OCI-LY3 (cell line): ENCODE results near the gene DPP10.
"Not testable (repeated sequence)": the region's sequence is repeated elsewhere in the genome, so short reads cannot be mapped to it uniquely, and the experiment has no call there.

Experiments
- H2AFZ ChIP-seq: fragments of 200-600, 300-600 bp; shearing (Covaris generic); 2 replicates; pipeline ENCODE4 v1.6.0; 2014; ENCODE audit warnings: antibody characterized with exemption, low read depth, low read length
- H3K27ac ChIP-seq: fragments of 200-600, 300-600 bp; sonication (generic); 2 replicates; pipeline ENCODE4 v1.5.1; 2014; ENCODE audit warnings: mild to moderate bottlenecking, low read length, moderate library complexity, mixed read lengths
- H3K27me3 ChIP-seq: fragments of 200-600, 300-600 bp; sonication (generic); 2 replicates; pipeline ENCODE4 v1.6.1; 2014; ENCODE audit warnings: low read depth, low read length, mixed read lengths
- H3K36me3 ChIP-seq: fragments of 200-600, 300-600 bp; sonication (generic); replicated peaks from 2 replicates; pipeline ENCODE3; 2014; ENCODE audit warnings: low read depth, low read length, mixed read lengths
- H3K4me1 ChIP-seq: fragments of 300-600, 200-600 bp; sonication (generic); 2 replicates; pipeline ENCODE4 v1.6.1; 2014; ENCODE audit warnings: low read length, mixed read lengths
- H3K4me2 ChIP-seq: fragments of 200-600, 300-600 bp; sonication (generic); 2 replicates; pipeline ENCODE4 v1.6.1; 2014; ENCODE audit warnings: low read length, mixed read lengths
- H3K4me3 ChIP-seq: fragments of 300-600, 200-600 bp; sonication (generic); 2 replicates; pipeline ENCODE4 v1.5.1; 2014; ENCODE audit warnings: antibody characterized with exemption, mild to moderate bottlenecking, low read length, moderate library complexity
- H3K79me2 ChIP-seq: fragments of 300-600, 200-600 bp; shearing (Covaris generic); 2 replicates; pipeline ENCODE4 v1.6.1; 2014; ENCODE audit warnings: mild to moderate bottlenecking, low read length, mixed read lengths
- H3K9ac ChIP-seq: fragments of 300-600, 200-600 bp; shearing (Covaris generic); 2 replicates; pipeline ENCODE4 v1.6.0; 2014; ENCODE audit warnings: mild to moderate bottlenecking, low read length, moderate library complexity
- H3K9me3 ChIP-seq: fragments of 200-600, 300-600 bp; shearing (Covaris generic); 2 replicates; pipeline ENCODE4 v1.6.1; 2014; ENCODE audit warnings: low read length, mixed read lengths; ENCODE audit not compliant: insufficient read depth
- H4K20me1 ChIP-seq: fragments of 200-600, 300-600 bp; sonication (generic); 2 replicates; pipeline ENCODE4 v1.6.1; 2016; ENCODE audit warnings: low read length, mixed read lengths; ENCODE audit not compliant: insufficient read depth
- CTCF ChIP-seq: fragments of 200-600, 300-600 bp; sonication (generic); IDR thresholded peaks from 2 replicates; pipeline ENCODE4 v1.5.1; 2014; ENCODE audit warnings: antibody characterized with exemption, low read length, low read depth
- EZH2phosphoT487 ChIP-seq: fragments of 200-600 bp; shearing (Covaris generic); IDR thresholded peaks from 2 replicates; pipeline ENCODE4 v1.6.1; 2018; ENCODE audit warnings: antibody characterized with exemption, mixed run types, low read depth

The DPP10 gene

GRCh38 chr2:114742245-114742644, 299.8 kb downstream of the DPP10 start:
- Histone ChIP-seq H3K9ac (no peak overlapping the region), H4K20me1 (no peaks in the 10 kb centered on the region), H3K9me3 (no peaks in the 10 kb centered on the region), H3K4me3 (no peak overlapping the region), H3K4me1 (no peaks in the 10 kb centered on the region), H2AFZ (no peak overlapping the region), H3K79me2 (no peaks in the 10 kb centered on the region), H3K27ac (no peak overlapping the region), H3K4me2 (no peak overlapping the region), H3K36me3 (no peaks in the 10 kb centered on the region), H3K27me3 (no peaks in the 10 kb centered on the region)
- TF ChIP-seq EZH2phosphoT487 (no peak), CTCF (no peak)

GRCh38 chr2:114745700-114746099, 303.3 kb downstream of the DPP10 start:
- Histone ChIP-seq H2AFZ (no peak overlapping the region), H3K79me2 (no peaks in the 10 kb centered on the region), H3K9me3 (no peaks in the 10 kb centered on the region), H3K4me3 (no peak overlapping the region), H4K20me1 (no peaks in the 10 kb centered on the region), H3K4me1 (no peaks in the 10 kb centered on the region), H3K36me3 (no peaks in the 10 kb centered on the region), H3K27me3 (no peaks in the 10 kb centered on the region), H3K9ac (no peak overlapping the region), H3K27ac (no peak overlapping the region), H3K4me2 (no peak overlapping the region)
- no peak for TF ChIP-seq EZH2phosphoT487
- no peak for TF ChIP-seq CTCF

GRCh38 chr2:114748175-114748574, 305.7 kb downstream of the DPP10 start:
- H3K4me3 ChIP-seq, H3K27ac ChIP-seq, H2AFZ ChIP-seq, H3K4me2 ChIP-seq, H3K4me1 ChIP-seq, H3K9me3 ChIP-seq, H3K9ac ChIP-seq, H3K79me2 ChIP-seq, H3K27me3 ChIP-seq, H4K20me1 ChIP-seq, H3K36me3 ChIP-seq: not testable (repeated sequence)

GRCh38 chr2:114752425-114752824, 310.0 kb downstream of the DPP10 start:
- Histone ChIP-seq H3K4me3 (no peak overlapping the region), H3K79me2 (no peaks in the 10 kb centered on the region), H2AFZ (no peak overlapping the region), H3K4me1 (no peaks in the 10 kb centered on the region), H3K36me3 (no peaks in the 10 kb centered on the region), H3K4me2 (no peak overlapping the region), H3K9ac (no peak overlapping the region), H4K20me1 (no peaks in the 10 kb centered on the region), H3K27me3 (no peaks in the 10 kb centered on the region), H3K27ac (no peak overlapping the region), H3K9me3 (no peaks in the 10 kb centered on the region)
- TF ChIP-seq CTCF = no peak
- no peak for TF ChIP-seq EZH2phosphoT487

- H4K20me1 ChIP-seq = no peaks in the 10 kb centered on the region
- no peak overlapping the region for H3K4me3 ChIP-seq
- TF ChIP-seq CTCF (no peak), EZH2phosphoT487 (no peak)
- H3K36me3 ChIP-seq = no peaks in the 10 kb centered on the region
- H3K79me2 ChIP-seq = no peaks in the 10 kb centered on the region
- no peaks in the 10 kb centered on the region for H3K27me3 ChIP-seq
- H3K27ac ChIP-seq = no peak overlapping the region
- no peak overlapping the region for H2AFZ ChIP-seq
- no peak overlapping the region for H3K9ac ChIP-seq
- H3K4me1 ChIP-seq = no peaks in the 10 kb centered on the region
- H3K9me3 ChIP-seq = no peaks in the 10 kb centered on the region
- H3K4me2 ChIP-seq = no peak overlapping the region
These were observed 310.7 kb downstream of the DPP10 start for GRCh38 chr2:114753145-114753544.
